HUES64 (cell line): Measurements from ENCODE around the gene SH3BP4.
"Not testable (repeated sequence)": the region's sequence is repeated elsewhere in the genome, so short reads cannot be mapped to it uniquely, and the experiment has no call there.

Source experiments
- H3K27ac ChIP-seq: 2 replicates; pipeline ENCODE4 v1.7.0; 2013; ENCODE audit warnings: low read depth, low read length, inconsistent platforms
- H3K27me3 ChIP-seq: 2 replicates; pipeline ENCODE4 v1.6.1; 2013; ENCODE audit warnings: mild to moderate bottlenecking, low read length; ENCODE audit not compliant: insufficient read depth
- H3K36me3 ChIP-seq: 2 replicates; pipeline ENCODE4 v1.6.1; 2013; ENCODE audit warnings: mild to moderate bottlenecking, low read length; ENCODE audit not compliant: insufficient read depth
- H3K4me1 ChIP-seq: 2 replicates; pipeline ENCODE4 v1.6.1; 2013; ENCODE audit warnings: mild to moderate bottlenecking, low read length, moderate library complexity; ENCODE audit not compliant: insufficient read depth
- H3K4me3 ChIP-seq: 2 replicates; pipeline ENCODE4 v1.5.1; 2013; ENCODE audit warnings: mild to moderate bottlenecking, low read length, moderate library complexity
- H3K9ac ChIP-seq: 2 replicates; pipeline ENCODE4 v1.6.1; 2013; ENCODE audit warnings: mild to moderate bottlenecking, low read depth, low read length
- H3K9me3 ChIP-seq: 2 replicates; pipeline ENCODE4 v1.6.1; 2013; ENCODE audit warnings: low read depth, low read length; ENCODE audit not compliant: insufficient read depth
- WGBS: fragments of 150-250, 120-280 bp; methylation state at CpG from one replicate; pipeline ENCODE4 v1.1.7; 2013; ENCODE audit warnings: missing lambda C conversion rate; 5-methylcytosine and 5-hydroxymethylcytosine counted together

Gene SH3BP4

DNA sequence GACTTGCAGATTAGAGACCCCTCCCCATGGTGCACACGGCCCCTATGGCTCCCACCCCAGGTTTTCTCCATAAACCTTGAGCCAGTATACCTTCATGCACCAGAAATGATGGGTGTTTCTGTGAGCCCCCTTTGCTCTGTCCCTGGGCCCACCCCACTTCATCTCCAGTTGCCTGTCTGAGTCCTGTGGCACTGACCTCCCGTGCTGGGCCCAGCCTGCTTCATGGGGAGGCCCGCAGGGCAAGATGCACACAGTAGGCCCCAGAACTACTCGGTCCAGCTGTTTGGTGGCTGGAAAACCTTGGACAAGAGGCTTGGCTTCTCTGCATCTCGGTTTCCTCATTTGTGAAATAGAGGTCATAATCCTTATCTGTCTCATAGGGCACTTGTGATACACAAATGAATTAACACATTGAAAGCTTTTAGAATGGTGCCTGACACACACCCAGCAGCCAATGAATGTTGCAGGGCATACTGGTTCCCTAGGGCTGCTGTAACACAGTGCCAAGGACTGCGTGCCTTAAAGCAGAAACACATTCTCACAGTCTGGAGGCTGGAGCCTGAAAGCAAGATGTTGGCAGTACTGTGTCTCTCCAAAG, 58.4 kb downstream of the SH3BP4 start:
- no peak overlapping the region for H3K27ac ChIP-seq
- H3K4me1 ChIP-seq = peaks cover 55% of the 10 kb centered on the region
- no peak overlapping the region for H3K9ac ChIP-seq
- H3K4me3 ChIP-seq = no peak overlapping the region
- H3K36me3 ChIP-seq = no peaks in the 10 kb centered on the region
- 94% methylated on average over 6 of the region's 6 CpGs for WGBS
- H3K9me3 ChIP-seq = 0 out of 2 replicates have a peak, but pooled peaks cover 3% of the 10 kb centered on the region
- H3K27me3 ChIP-seq = no peaks in the 10 kb centered on the region

- Histone ChIP-seq H3K4me3 (no peak overlapping the region), H3K4me1 (peaks cover 42% of the 10 kb centered on the region), H3K9ac (no peak overlapping the region), H3K27me3 (no peaks in the 10 kb centered on the region), H3K9me3 (0 out of 2 replicates have a peak, but pooled peaks cover 7% of the 10 kb centered on the region), H3K36me3 (no peaks in the 10 kb centered on the region), H3K27ac (peak overlapping the region; percentile 41; the same call in 1 of the 2 replicates)
- WGBS = 61% methylated on average over 5 of the region's 5 CpGs
Measured at GRCh38 chr2:235011607-235011928, 59.8 kb downstream of the SH3BP4 start.

DNA sequence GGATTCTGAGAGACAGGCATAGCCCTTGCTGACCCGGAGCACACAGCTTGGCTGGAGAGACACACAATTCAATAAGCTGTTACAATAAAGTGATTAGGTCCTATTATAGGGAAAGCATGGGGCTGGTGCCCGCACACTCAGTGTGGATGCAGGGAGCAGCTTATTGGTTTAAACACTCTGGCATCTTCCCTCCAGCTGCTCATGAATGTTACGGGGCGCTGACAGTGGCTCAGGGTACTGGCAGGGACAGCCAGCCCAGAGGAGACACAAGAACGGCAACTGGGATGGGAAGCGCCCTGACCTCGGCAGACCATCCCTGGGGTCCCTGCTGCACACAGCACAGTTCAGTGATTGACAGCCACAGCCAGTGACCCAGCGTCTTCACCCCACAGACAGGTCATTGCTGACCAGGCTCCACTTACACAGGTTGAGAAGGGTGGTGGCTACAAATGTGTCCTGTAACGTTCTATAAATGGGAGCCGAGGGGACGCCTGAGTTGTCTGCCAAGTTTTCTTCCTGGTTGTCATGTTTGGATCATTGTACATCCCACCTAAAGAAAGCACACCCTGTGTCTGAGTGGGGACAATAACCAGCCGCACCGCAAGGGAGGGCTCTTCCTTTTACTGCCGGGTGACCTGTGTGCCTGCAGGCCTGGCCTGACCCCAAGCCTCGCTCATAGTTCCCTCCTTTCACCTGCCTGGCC, 60.3 kb downstream of the SH3BP4 start:
- no peaks in the 10 kb centered on the region for H3K27me3 ChIP-seq
- peaks cover 39% of the 10 kb centered on the region for H3K4me1 ChIP-seq
- no peak overlapping the region for H3K27ac ChIP-seq
- H3K9me3 ChIP-seq = 0 out of 2 replicates have a peak, but pooled peaks cover 7% of the 10 kb centered on the region
- WGBS = 88% methylated on average over 15 of the region's 15 CpGs
- H3K4me3 ChIP-seq = no peak overlapping the region
- H3K9ac ChIP-seq = no peak overlapping the region
- H3K36me3 ChIP-seq = no peaks in the 10 kb centered on the region; the same call in 1 of the 2 replicates

DNA sequence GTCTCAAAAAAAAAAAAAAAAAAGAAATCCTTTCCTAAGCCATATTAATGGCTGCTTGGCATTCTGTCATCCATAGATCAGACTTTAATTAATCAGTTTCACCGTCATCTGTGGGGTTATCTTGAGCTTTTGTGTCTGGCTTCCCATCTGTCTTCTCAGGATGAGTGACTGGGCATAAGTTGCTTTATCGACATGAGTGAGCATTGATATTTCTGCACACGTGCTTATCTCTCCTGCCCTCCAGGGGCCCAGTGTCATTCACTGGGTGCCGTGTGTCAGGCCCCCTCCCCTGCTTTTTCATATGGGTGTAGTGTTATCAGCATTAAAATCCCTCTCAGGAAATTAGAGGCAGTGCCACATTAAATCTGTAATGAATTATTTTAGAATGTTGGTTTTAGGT, 65.6 kb downstream of the SH3BP4 start:
- Histone ChIP-seq H3K9ac (no peak overlapping the region), H3K4me1 (peaks cover 13% of the 10 kb centered on the region), H3K36me3 (peaks cover 3% of the 10 kb centered on the region; the same call in 1 of the 2 replicates), H3K9me3 (0 out of 2 replicates have a peak, but pooled peaks cover 7% of the 10 kb centered on the region), H3K27ac (no peak overlapping the region), H3K4me3 (no peak overlapping the region), H3K27me3 (no peaks in the 10 kb centered on the region)
- 100% methylated on average over 4 of the region's 4 CpGs for WGBS

- Histone ChIP-seq H3K27me3 (no peaks in the 10 kb centered on the region), H3K9me3 (0 out of 2 replicates have a peak, but pooled peaks cover 7% of the 10 kb centered on the region), H3K4me3 (no peak overlapping the region), H3K4me1 (peaks cover 9% of the 10 kb centered on the region), H3K36me3 (peaks cover 3% of the 10 kb centered on the region; the same call in 1 of the 2 replicates), H3K9ac (no peak overlapping the region), H3K27ac (no peak overlapping the region)
- WGBS = 94% methylated on average over 6 of the region's 6 CpGs
Measured at GRCh38 chr2:235018838-235019237, 67.0 kb downstream of the SH3BP4 start.

DNA sequence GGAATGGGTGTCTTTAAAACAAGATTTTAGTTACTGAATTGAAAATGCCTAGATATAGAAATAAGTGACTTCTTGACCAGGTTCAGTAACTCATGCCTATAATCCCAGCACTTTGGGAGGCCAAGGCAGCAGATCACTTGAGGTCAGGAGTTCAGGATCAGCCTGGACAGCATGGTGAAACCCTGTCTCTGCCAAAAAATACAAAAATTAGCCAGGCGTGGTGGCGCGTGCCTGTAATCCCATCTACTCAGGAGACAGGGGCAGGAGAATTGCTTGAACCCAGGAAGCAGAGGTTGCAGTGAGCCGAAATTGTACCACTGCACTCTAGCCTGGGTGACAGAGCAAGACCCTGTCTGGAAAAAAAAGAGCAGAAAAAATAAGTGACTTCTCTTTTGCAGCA, 68.3 kb downstream of the SH3BP4 start:
- 94% methylated on average over 4 of the region's 4 CpGs for WGBS
- H3K36me3 ChIP-seq, H3K27me3 ChIP-seq, H3K9ac ChIP-seq, H3K27ac ChIP-seq, H3K4me3 ChIP-seq, H3K9me3 ChIP-seq: not testable (repeated sequence)
- peaks cover 12% of the 10 kb centered on the region; the same call in 1 of the 2 replicates for H3K4me1 ChIP-seq

DNA sequence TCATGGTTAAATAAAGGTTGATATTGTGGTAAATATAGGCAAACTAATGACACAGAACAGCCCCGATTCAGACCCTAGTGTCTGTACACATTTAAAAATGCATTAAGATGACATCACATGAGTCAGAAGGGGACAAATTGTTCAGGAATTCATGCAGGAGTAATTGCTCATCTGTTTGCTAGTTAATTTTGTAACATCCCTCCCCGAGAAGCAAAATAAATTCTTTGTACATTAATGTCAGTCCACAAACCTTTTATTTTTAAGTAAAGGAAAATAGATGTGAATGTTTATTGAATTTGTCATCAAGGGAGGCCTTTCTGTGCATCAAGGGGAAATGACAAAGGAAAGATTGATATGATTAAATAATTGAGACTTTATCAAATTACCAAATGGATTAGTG, 69.9 kb downstream of the SH3BP4 start:
- 100% methylated on average over 1 of the region's 2 CpGs for WGBS
- Histone ChIP-seq H3K4me1 (peaks cover 25% of the 10 kb centered on the region), H3K4me3 (no peak overlapping the region), H3K9me3 (no peaks in the 10 kb centered on the region), H3K36me3 (peaks cover 3% of the 10 kb centered on the region; the same call in 1 of the 2 replicates), H3K9ac (no peak overlapping the region), H3K27me3 (no peaks in the 10 kb centered on the region), H3K27ac (no peak overlapping the region)

DNA sequence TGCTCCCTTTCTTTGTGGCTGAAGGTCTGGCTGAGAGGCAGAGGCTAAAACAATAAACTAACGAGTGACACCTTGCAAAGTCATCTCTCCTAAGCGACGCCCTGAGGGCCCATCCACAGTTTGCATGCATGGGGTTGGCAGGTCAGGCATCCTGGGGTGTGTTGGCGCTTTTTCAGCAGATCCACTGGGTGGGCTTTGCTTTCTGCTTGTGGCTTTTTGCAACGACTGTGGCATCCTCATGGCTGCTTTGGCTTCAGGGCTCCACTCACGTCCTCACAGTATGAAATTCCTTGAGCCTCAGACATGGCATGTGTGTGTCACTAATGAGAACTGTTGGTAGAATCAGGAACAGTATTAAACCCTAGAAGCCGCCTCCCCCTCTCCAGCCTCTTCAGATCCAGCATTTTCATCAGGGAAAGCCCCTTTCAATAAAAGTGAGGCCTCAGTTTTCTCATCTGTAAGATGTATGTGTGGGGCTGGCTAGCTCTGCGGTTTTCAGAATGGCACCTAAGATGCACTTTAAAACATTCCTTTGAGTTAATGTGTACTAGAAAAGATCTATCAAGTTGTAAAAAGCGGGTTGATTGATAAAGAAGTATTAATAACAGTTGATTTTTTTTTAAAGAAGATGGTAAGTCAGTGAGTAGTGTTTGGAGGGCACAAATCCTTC, 72.5 kb downstream of the SH3BP4 start:
- Histone ChIP-seq H3K27me3 (no peaks in the 10 kb centered on the region), H3K4me3 (no peak overlapping the region), H3K36me3 (peaks cover 3% of the 10 kb centered on the region; the same call in 1 of the 2 replicates), H3K4me1 (peaks cover 25% of the 10 kb centered on the region), H3K9me3 (no peaks in the 10 kb centered on the region), H3K27ac (no peak overlapping the region), H3K9ac (no peak overlapping the region)
- 68% methylated on average over 9 of the region's 9 CpGs for WGBS

GRCh38 chr2:235024931-235025773, 73.3 kb downstream of the SH3BP4 start:
- no peaks in the 10 kb centered on the region for H3K36me3 ChIP-seq
- H3K4me1 ChIP-seq = peaks cover 25% of the 10 kb centered on the region
- H3K9me3 ChIP-seq = no peaks in the 10 kb centered on the region
- H3K9ac ChIP-seq = no peak overlapping the region
- no peaks in the 10 kb centered on the region for H3K27me3 ChIP-seq
- H3K27ac ChIP-seq = no peak overlapping the region
- no peak overlapping the region for H3K4me3 ChIP-seq
- WGBS = 94% methylated on average over 20 of the region's 20 CpGs

GRCh38 chr2:235025800-235026536, 74.2 kb downstream of the SH3BP4 start:
- Histone ChIP-seq H3K36me3 (no peaks in the 10 kb centered on the region), H3K4me3 (no peak overlapping the region), H3K27ac (no peak overlapping the region), H3K9ac (no peak overlapping the region), H3K9me3 (no peaks in the 10 kb centered on the region), H3K4me1 (peaks cover 25% of the 10 kb centered on the region), H3K27me3 (no peaks in the 10 kb centered on the region)
- WGBS = 86% methylated on average over 11 of the region's 11 CpGs
